Measurements from ENCODE around the gene KCNK13.
"Not testable (repeated sequence)": the region's sequence is repeated elsewhere in the genome, so short reads cannot be mapped to it uniquely, and the experiment has no call there.

Gene KCNK13

GRCh38 chr14:90060965-90061684 lies 669 bp upstream of the KCNK13 start:
- DNase-seq (ENCODE audit: low read depth in 2 of 2): no peak

- no peak for DNase-seq (ENCODE audit: low read depth in 2 of 2)
Measured at GRCh38 chr14:90062127-90062794, 467 bp downstream of the KCNK13 start.

- DNase-seq (ENCODE audit: low read depth in 2 of 2): no peak
Measured at GRCh38 chr14:90062822-90063539, 1.2 kb downstream of the KCNK13 start.

GRCh38 chr14:90072350-90072749 lies 10.6 kb downstream of the KCNK13 start:
- DNase-seq (ENCODE audit: low read depth in 2 of 2): no peak

GRCh38 chr14:90079576-90079975 lies 17.8 kb downstream of the KCNK13 start:
- DNase-seq (ENCODE audit: low read depth in 2 of 2): no peak

- no peak for DNase-seq (ENCODE audit: low read depth in 2 of 2)
Measured at GRCh38 chr14:90087433-90087832, 25.6 kb downstream of the KCNK13 start.

GRCh38 chr14:90088176-90088575 lies 26.4 kb downstream of the KCNK13 start:
- no peak for DNase-seq (ENCODE audit: low read depth in 2 of 2)

GRCh38 chr14:90089486-90089885 lies 27.7 kb downstream of the KCNK13 start:
- DNase-seq (ENCODE audit: low read depth in 2 of 2): not testable (repeated sequence)

GRCh38 chr14:90091393-90091792 lies 29.6 kb downstream of the KCNK13 start:
- no peak for DNase-seq (ENCODE audit: low read depth in 2 of 2)

GRCh38 chr14:90093942-90094595 lies 32.3 kb downstream of the KCNK13 start:
- DNase-seq (ENCODE audit: low read depth in 2 of 2): no peak

- DNase-seq (ENCODE audit: low read depth in 2 of 2): no peak
Measured at GRCh38 chr14:90095096-90095495, 33.3 kb downstream of the KCNK13 start.

GRCh38 chr14:90096566-90096965 lies 34.8 kb downstream of the KCNK13 start:
- DNase-seq (ENCODE audit: low read depth in 2 of 2): no peak

GRCh38 chr14:90103808-90104207 lies 42.0 kb downstream of the KCNK13 start:
- DNase-seq (ENCODE audit: low read depth in 2 of 2): no peak

GRCh38 chr14:90105756-90106155 lies 44.0 kb downstream of the KCNK13 start:
- no peak for DNase-seq (ENCODE audit: low read depth in 2 of 2)

- no peak for DNase-seq (ENCODE audit: low read depth in 2 of 2)
Measured at GRCh38 chr14:90107789-90108188, 46.0 kb downstream of the KCNK13 start.

GRCh38 chr14:90109858-90110257 lies 48.1 kb downstream of the KCNK13 start:
- DNase-seq (ENCODE audit: low read depth in 2 of 2): no peak

GRCh38 chr14:90111895-90112534 lies 50.2 kb downstream of the KCNK13 start:
- no peak for DNase-seq (ENCODE audit: low read depth in 2 of 2)

GRCh38 chr14:90114554-90114953 lies 52.8 kb downstream of the KCNK13 start:
- DNase-seq (ENCODE audit: low read depth in 2 of 2): no peak

- DNase-seq (ENCODE audit: low read depth in 2 of 2): no peak
Measured at GRCh38 chr14:90115780-90116179, 54.0 kb downstream of the KCNK13 start.

GRCh38 chr14:90116444-90116843 lies 54.6 kb downstream of the KCNK13 start:
- DNase-seq (ENCODE audit: low read depth in 2 of 2): no peak

GRCh38 chr14:90118027-90118426 lies 56.2 kb downstream of the KCNK13 start:
- DNase-seq (ENCODE audit: low read depth in 2 of 2): no peak

- DNase-seq (ENCODE audit: low read depth in 2 of 2): no peak
Measured at GRCh38 chr14:90126260-90126659, 64.5 kb downstream of the KCNK13 start.

Data from stimulated activated CD8-positive, alpha-beta memory T cell treated with anti-CD3 and anti-CD28 coated beads, Interleukin-2, amount 100 ng/mL, for 48 hours (primary cell).